IMR-90 (cell line): Measurements from ENCODE around the gene DKK2. TPM values are rescaled to one million over a fixed set of nuclear protein-coding genes. Genes with fewer than 3 reads are reported as not detected.

ENCODE experiments used
- ATAC-seq: fragments of 200-7000 bp; cut with Tn5 transposase; 2 replicates; pipeline ENCODE4 v1.9.1; 2020; ENCODE audit warnings: low read depth, mild to moderate bottlenecking, moderate library complexity
- BruUV-seq: library from RNA; stranded (reverse); fragments of 400-500 nt; replicated peaks from 2 replicates; lab custom pipeline; 2021; lab: Mats Ljungman, UMichigan
- CTCF ChIA-PET: fragments of 300-600 bp; formaldehyde crosslinking; extraction: SDS; loops from one replicate; lab custom pipeline; 2021; ENCODE audit warnings: antibody characterized with exemption; lab: Yijun Ruan, JAX
- POLR2A ChIA-PET: fragments of 300-600 bp; sonication (Branson Sonifier 250); formaldehyde crosslinking; loops from one replicate; lab custom pipeline; 2022; ENCODE audit warnings: antibody characterized with exemption; ENCODE audit not compliant: unreplicated experiment; lab: Charles Lee
- DNase-seq: peaks from one replicate; pipeline ENCODE4 v3.0.0; 2013
- H2AFZ ChIP-seq: replicated peaks from 2 replicates; pipeline ENCODE3; 2013; ENCODE audit warnings: low read length, mild to moderate bottlenecking; ENCODE audit not compliant: poor library complexity
- H2AK5ac ChIP-seq: 2 replicates; pipeline ENCODE4 v1.6.1; 2013; ENCODE audit warnings: low read depth, low read length, inconsistent platforms
- H2AK9ac ChIP-seq: replicated peaks from 2 replicates; pipeline ENCODE3; 2013; ENCODE audit warnings: mild to moderate bottlenecking, low read depth, low read length, moderate library complexity; ENCODE audit not compliant: poor library complexity
- H2BK120ac ChIP-seq: 2 replicates; pipeline ENCODE4 v1.6.1; 2013; ENCODE audit warnings: low read depth, low read length, inconsistent platforms
- H2BK15ac ChIP-seq: 3 replicates; pipeline ENCODE4 v1.6.1; 2013; ENCODE audit warnings: low read depth, low read length, inconsistent platforms
- H2BK20ac ChIP-seq: 2 replicates; pipeline ENCODE4 v1.6.1; 2013; ENCODE audit warnings: low read depth, mild to moderate bottlenecking, inconsistent platforms, low read length, moderate library complexity
- H2BK5ac ChIP-seq: 2 replicates; pipeline ENCODE4 v1.6.1; 2013; ENCODE audit warnings: mild to moderate bottlenecking, low read depth, low read length, inconsistent platforms; ENCODE audit not compliant: poor library complexity, severe bottlenecking
- H3K14ac ChIP-seq: replicated peaks from 2 replicates; pipeline ENCODE4 v1.6.1; 2013; ENCODE audit warnings: low read depth, low read length, inconsistent platforms
- H3K18ac ChIP-seq: 2 replicates; pipeline ENCODE4 v1.6.1; 2013; ENCODE audit warnings: low read depth, low read length, control low read depth
- H3K23ac ChIP-seq: 2 replicates; pipeline ENCODE4 v1.6.1; 2013; ENCODE audit warnings: low read depth, low read length, inconsistent platforms
- H3K27ac ChIP-seq: 2 replicates; pipeline ENCODE4 v1.5.1; 2013; ENCODE audit warnings: mild to moderate bottlenecking, control low read depth, low read length; ENCODE audit not compliant: insufficient read depth
- H3K27me3 ChIP-seq: 2 replicates; pipeline ENCODE4 v1.6.1; 2013; ENCODE audit warnings: low read length; ENCODE audit not compliant: control insufficient read depth, insufficient read depth
- H3K36me3 ChIP-seq: 2 replicates; pipeline ENCODE4 v1.6.1; 2013; ENCODE audit warnings: low read length, mixed read lengths; ENCODE audit not compliant: control insufficient read depth, insufficient read depth
- H3K4ac ChIP-seq: 2 replicates; pipeline ENCODE4 v1.6.1; 2013; ENCODE audit warnings: low read depth, low read length, inconsistent platforms
- H3K4me1 ChIP-seq: 2 replicates; pipeline ENCODE4 v1.6.1; 2013; ENCODE audit warnings: low read length, mixed read lengths; ENCODE audit not compliant: control insufficient read depth, insufficient read depth
- H3K4me2 ChIP-seq: 2 replicates; pipeline ENCODE4 v1.6.1; 2013; ENCODE audit warnings: low read depth, mild to moderate bottlenecking, control low read depth, low read length, moderate library complexity
- H3K4me3 ChIP-seq: 2 replicates; pipeline ENCODE4 v1.5.1; 2013; ENCODE audit warnings: low read depth, mild to moderate bottlenecking, control low read depth, low read length, moderate library complexity; ENCODE audit not compliant: insufficient read depth
- H3K56ac ChIP-seq: 2 replicates; pipeline ENCODE4 v1.6.1; 2013; ENCODE audit warnings: low read length, inconsistent platforms; ENCODE audit not compliant: insufficient read depth; ENCODE audit errors: extremely low read depth
- H3K79me1 ChIP-seq, 2 experiments: 2 replicates each; pipeline ENCODE4 v1.6.1; 2013; ENCODE audit warnings: low read length in 2 of 2, inconsistent platforms in 1 of 2, low read depth in 1 of 2
- H3K9ac ChIP-seq: 2 replicates; pipeline ENCODE4 v1.6.1; 2013; ENCODE audit warnings: low read depth, low read length, control low read depth
- H3K9me1 ChIP-seq: 2 replicates; pipeline ENCODE4 v1.6.1; 2013; ENCODE audit warnings: low read length, inconsistent platforms; ENCODE audit not compliant: insufficient read depth
- H3K9me3 ChIP-seq: 2 replicates; pipeline ENCODE4 v1.6.1; 2013; ENCODE audit warnings: low read length; ENCODE audit not compliant: control insufficient read depth, insufficient read depth
- H4K20me1 ChIP-seq: 2 replicates; pipeline ENCODE4 v1.6.1; 2013; ENCODE audit warnings: low read length, inconsistent platforms; ENCODE audit not compliant: insufficient read depth
- H4K5ac ChIP-seq: 2 replicates; pipeline ENCODE4 v1.6.1; 2013; ENCODE audit warnings: mild to moderate bottlenecking, low read depth, low read length, control low read depth
- H4K8ac ChIP-seq, 2 experiments: 2 replicates each; pipeline ENCODE4 v1.6.1; 2013; ENCODE audit warnings: low read depth in 2 of 2, low read length in 2 of 2, control low read depth in 1 of 2, inconsistent platforms in 1 of 2
- H4K91ac ChIP-seq: 2 replicates; pipeline ENCODE4 v1.6.1; 2013; ENCODE audit warnings: low read depth, low read length, inconsistent platforms; ENCODE audit not compliant: insufficient read depth
- BHLHE40 ChIP-seq: fragments of 150-350 bp; IDR thresholded peaks from 2 replicates; pipeline ENCODE4 v1.6.1; 2016; ENCODE audit warnings: mild to moderate bottlenecking, low read depth, low read length
- CEBPB ChIP-seq: IDR thresholded peaks from 2 replicates; pipeline ENCODE4 v1.6.1; 2012; ENCODE audit warnings: low read depth, low read length, improper control_type of control experiment
- CHD1 ChIP-seq: IDR thresholded peaks from 2 replicates; pipeline ENCODE4 v1.6.1; 2012; ENCODE audit warnings: low read depth, low read length, improper control_type of control experiment
- CTCF ChIP-seq: conservative IDR thresholded peaks from 2 replicates; pipeline ENCODE4 v1.5.1; 2012; ENCODE audit warnings: mild to moderate bottlenecking, low read depth, low read length, improper control_type of control experiment
- ELK1 ChIP-seq: fragments of 150-350 bp; IDR thresholded peaks from 2 replicates; pipeline ENCODE4 v1.6.1; 2016; ENCODE audit warnings: low read depth, mild to moderate bottlenecking, low read length, moderate library complexity, borderline replicate concordance
- FOS ChIP-seq: fragments of 150-350 bp; IDR thresholded peaks from 2 replicates; pipeline ENCODE4 v1.6.1; 2016; ENCODE audit warnings: low read depth, low read length
- MAFK ChIP-seq: IDR thresholded peaks from 2 replicates; pipeline ENCODE4 v1.6.1; 2012; ENCODE audit warnings: low read depth, low read length, improper control_type of control experiment
- MAZ ChIP-seq: IDR thresholded peaks from 2 replicates; pipeline ENCODE4 v1.6.1; 2012; ENCODE audit warnings: low read depth, mild to moderate bottlenecking, low read length, improper control_type of control experiment, moderate library complexity, borderline replicate concordance
- MXI1 ChIP-seq: IDR thresholded peaks from 2 replicates; pipeline ENCODE4 v1.6.1; 2012; ENCODE audit warnings: low read depth, mild to moderate bottlenecking, low read length, moderate library complexity, borderline replicate concordance
- NFE2L2 ChIP-seq: fragments of 150-350 bp; IDR thresholded peaks from 2 replicates; pipeline ENCODE4 v1.6.1; 2016; ENCODE audit warnings: low read depth, mild to moderate bottlenecking, low read length
- POLR2A ChIP-seq: IDR thresholded peaks from 2 replicates; pipeline ENCODE4 v1.6.1; 2012; ENCODE audit warnings: mild to moderate bottlenecking, low read depth, low read length
- RAD21 ChIP-seq: IDR thresholded peaks from 2 replicates; pipeline ENCODE4 v1.6.1; 2012; ENCODE audit warnings: low read length, improper control_type of control experiment
- RCOR1 ChIP-seq: IDR thresholded peaks from 2 replicates; pipeline ENCODE4 v1.6.1; 2012; ENCODE audit warnings: mild to moderate bottlenecking, low read length, improper control_type of control experiment; ENCODE audit not compliant: insufficient replicate concordance
- RFX5 ChIP-seq: IDR thresholded peaks from 2 replicates; pipeline ENCODE4 v1.8.0; 2012; ENCODE audit warnings: low read depth, mild to moderate bottlenecking, low read length, moderate library complexity
- SMC3 ChIP-seq: fragments of 150-350 bp; IDR thresholded peaks from 2 replicates; pipeline ENCODE4 v1.6.1; 2016; ENCODE audit warnings: low read depth, mild to moderate bottlenecking, antibody characterized with exemption, low read length, moderate library complexity
- USF2 ChIP-seq: fragments of 150-350 bp; IDR thresholded peaks from 2 replicates; pipeline ENCODE4 v1.6.1; 2017; ENCODE audit warnings: mild to moderate bottlenecking, antibody characterized with exemption, low read length, low read depth
- WGBS, 2 experiments: methylation state at CpG; one replicate each; pipeline versions ENCODE4 v1.1.5 to v1.1.7; 2013; ENCODE audit warnings: missing lambda C conversion rate in 2 of 2; ENCODE audit not compliant: insufficient read length in 1 of 2; ENCODE audit errors: extremely low coverage in 2 of 2; 5-methylcytosine and 5-hydroxymethylcytosine counted together
- dilution Hi-C: fragments of 300-500 bp; cut with HindIII; formaldehyde crosslinking; loops from one replicate; pipeline ENCODE4 v1.14.3; 2018; ENCODE audit warnings: low sequenced_read_pairs; ENCODE audit not compliant: unreplicated experiment
- in situ Hi-C: fragments of 300-500 bp; cut with MboI; formaldehyde crosslinking; loops from 3 replicates; pipeline ENCODE4 v1.14.3; 2019; ENCODE audit warnings: low sequenced_read_pairs, inconsistent platforms, mixed read lengths
- intact Hi-C: fragments of 100-400 bp; cut with micrococcal nuclease; formaldehyde crosslinking; loops from 2 replicates; pipeline ENCODE4 v1.10.0; 2022
- polyA plus RNA-seq, 3 experiments: library from polyadenylated mRNA; depleted of rRNA; stranded (reverse); fragments of >200 nt; gene quantifications; 2 replicates each; pipeline ENCODE4 v1.2.3, GENCODE V29; 2012; ENCODE audit warnings: low replicate concordance in 1 of 3
- total RNA-seq: library from RNA; depleted of rRNA; stranded (reverse); fragments of >200 nt; gene quantifications from 2 replicates; pipeline ENCODE4 v1.2.3, GENCODE V29; 2012

DKK2 gene
- total and polyA plus RNA-seq, 2 of the 4 experiments (the other 2 are of a cell fraction) = 0.39 to 0.72 TPM

- H4K91ac ChIP-seq = no peak overlapping the region
- no peak overlapping the region for H3K18ac ChIP-seq
Observed at GRCh38 chr4:106979476-106979875, 56.6 kb downstream of the DKK2 start.

More at GRCh38 chr4:106979476-106979875, 56.6 kb downstream of the DKK2 start:
- Histone ChIP-seq H3K79me1 (no peaks in the 10 kb centered on the region), H3K14ac (no peak overlapping the region), H3K36me3 (no peaks in the 10 kb centered on the region), H3K4ac (no peak overlapping the region), H4K20me1 (no peaks in the 10 kb centered on the region), H2BK5ac (no peak overlapping the region), H3K9ac (no peak overlapping the region), H3K9me1 (no peaks in the 10 kb centered on the region), H3K56ac (no peak overlapping the region), H3K27me3 (no peaks in the 10 kb centered on the region), H4K5ac (no peak overlapping the region), H2AK5ac (no peak overlapping the region), H2BK120ac (no peak overlapping the region), H3K9me3 (peaks cover 2% of the 10 kb centered on the region; the same call in 1 of the 2 replicates), H3K4me1 (no peaks in the 10 kb centered on the region), H2AFZ (no peak overlapping the region), H3K23ac (no peak overlapping the region), H2BK20ac (no peak overlapping the region), H4K8ac (no peak overlapping the region), H2BK15ac (no peak overlapping the region), H2AK9ac (no peak overlapping the region), H3K4me2 (no peak overlapping the region), H3K4me3 (no peak overlapping the region), H3K27ac (no peak overlapping the region)
- no CpG with 5 or more reads among the region's 4 CpGs for WGBS, 2 experiments
- BruUV-seq = no TSS peak
- in situ Hi-C loops (no loop called here), dilution Hi-C loops (no loop called here), intact Hi-C loops (no loop called here)
- no peak for ATAC-seq
- DNase-seq = no peak
- ChIA-PET POLR2A (no interaction called here), CTCF (no interaction called here)
- no peak for TF ChIP-seq FOS
- no peak for TF ChIP-seq CEBPB
- TF ChIP-seq RCOR1 = no peak
- no peak for TF ChIP-seq RFX5
- no peak for TF ChIP-seq POLR2A
- no peak for TF ChIP-seq CTCF
- no peak for TF ChIP-seq RAD21
- TF ChIP-seq NFE2L2 = no peak
- TF ChIP-seq SMC3 = no peak
- no peak for TF ChIP-seq MXI1
- no peak for TF ChIP-seq MAZ
- no peak for TF ChIP-seq BHLHE40
- TF ChIP-seq MAFK = no peak
- TF ChIP-seq ELK1 = no peak
- TF ChIP-seq USF2 = no peak
- TF ChIP-seq CHD1 = no peak
